Measurements from ENCODE around the gene DIPK1A. TPM values are rescaled to one million over a fixed set of nuclear protein-coding genes. Genes with fewer than 3 reads are reported as not detected.

DIPK1A gene
- total RNA-seq, 1 donor from 2014 or later = 7.9 TPM

DNA sequence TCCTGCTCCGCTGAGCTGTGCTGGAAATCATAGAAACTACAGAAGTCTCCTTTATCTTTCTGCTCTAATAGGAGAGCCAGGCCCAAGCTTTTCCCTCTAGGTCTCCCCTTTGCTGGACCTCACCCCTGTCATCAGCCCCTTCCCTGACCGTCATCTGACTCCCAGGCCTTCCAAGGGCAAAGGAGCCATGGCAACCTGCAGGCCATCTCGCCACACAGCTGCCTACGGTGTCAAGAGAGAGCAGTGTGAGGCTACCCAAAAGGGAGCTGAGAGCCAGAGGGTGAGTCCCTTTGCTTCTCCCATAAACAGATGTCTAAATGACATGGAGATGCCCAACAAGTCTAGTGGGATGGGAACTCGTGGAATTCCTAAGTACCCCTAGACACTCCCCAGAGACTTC is 37.6 kb upstream of the DIPK1A start:
- Histone ChIP-seq H3K27ac (no peak overlapping the region), H3K9me3 (no peaks in the 10 kb centered on the region), H3K36me3 (no peaks in the 10 kb centered on the region), H3K4me3 (no peak overlapping the region), H3K27me3 (no peaks in the 10 kb centered on the region), H3K4me1 (peaks cover 15% of the 10 kb centered on the region)
- no peak for DNase-seq (ENCODE audit: extremely low spot score in 2 of 2)
- intact Hi-C loops (cut with DNase I) = no loop called here
- TF ChIP-seq, protein P1, sequence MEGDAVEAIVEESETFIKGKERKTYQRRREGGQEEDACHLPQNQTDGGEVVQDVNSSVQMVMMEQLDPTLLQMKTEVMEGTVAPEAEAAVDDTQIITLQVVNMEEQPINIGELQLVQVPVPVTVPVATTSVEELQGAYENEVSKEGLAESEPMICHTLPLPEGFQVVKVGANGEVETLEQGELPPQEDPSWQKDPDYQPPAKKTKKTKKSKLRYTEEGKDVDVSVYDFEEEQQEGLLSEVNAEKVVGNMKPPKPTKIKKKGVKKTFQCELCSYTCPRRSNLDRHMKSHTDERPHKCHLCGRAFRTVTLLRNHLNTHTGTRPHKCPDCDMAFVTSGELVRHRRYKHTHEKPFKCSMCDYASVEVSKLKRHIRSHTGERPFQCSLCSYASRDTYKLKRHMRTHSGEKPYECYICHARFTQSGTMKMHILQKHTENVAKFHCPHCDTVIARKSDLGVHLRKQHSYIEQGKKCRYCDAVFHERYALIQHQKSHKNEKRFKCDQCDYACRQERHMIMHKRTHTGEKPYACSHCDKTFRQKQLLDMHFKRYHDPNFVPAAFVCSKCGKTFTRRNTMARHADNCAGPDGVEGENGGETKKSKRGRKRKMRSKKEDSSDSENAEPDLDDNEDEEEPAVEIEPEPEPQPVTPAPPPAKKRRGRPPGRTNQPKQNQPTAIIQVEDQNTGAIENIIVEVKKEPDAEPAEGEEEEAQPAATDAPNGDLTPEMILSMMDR (IDR thresholded peaks at IDR 0.05) = no peak
- TF ChIP-seq POLR2A (IDR thresholded peaks at IDR 0.05) (no peak), POLR2AphosphoS5 (IDR thresholded peaks at IDR 0.05; ENCODE audit: insufficient read depth in 1 of 2, low read depth in 1 of 2) (no peak)

DNA sequence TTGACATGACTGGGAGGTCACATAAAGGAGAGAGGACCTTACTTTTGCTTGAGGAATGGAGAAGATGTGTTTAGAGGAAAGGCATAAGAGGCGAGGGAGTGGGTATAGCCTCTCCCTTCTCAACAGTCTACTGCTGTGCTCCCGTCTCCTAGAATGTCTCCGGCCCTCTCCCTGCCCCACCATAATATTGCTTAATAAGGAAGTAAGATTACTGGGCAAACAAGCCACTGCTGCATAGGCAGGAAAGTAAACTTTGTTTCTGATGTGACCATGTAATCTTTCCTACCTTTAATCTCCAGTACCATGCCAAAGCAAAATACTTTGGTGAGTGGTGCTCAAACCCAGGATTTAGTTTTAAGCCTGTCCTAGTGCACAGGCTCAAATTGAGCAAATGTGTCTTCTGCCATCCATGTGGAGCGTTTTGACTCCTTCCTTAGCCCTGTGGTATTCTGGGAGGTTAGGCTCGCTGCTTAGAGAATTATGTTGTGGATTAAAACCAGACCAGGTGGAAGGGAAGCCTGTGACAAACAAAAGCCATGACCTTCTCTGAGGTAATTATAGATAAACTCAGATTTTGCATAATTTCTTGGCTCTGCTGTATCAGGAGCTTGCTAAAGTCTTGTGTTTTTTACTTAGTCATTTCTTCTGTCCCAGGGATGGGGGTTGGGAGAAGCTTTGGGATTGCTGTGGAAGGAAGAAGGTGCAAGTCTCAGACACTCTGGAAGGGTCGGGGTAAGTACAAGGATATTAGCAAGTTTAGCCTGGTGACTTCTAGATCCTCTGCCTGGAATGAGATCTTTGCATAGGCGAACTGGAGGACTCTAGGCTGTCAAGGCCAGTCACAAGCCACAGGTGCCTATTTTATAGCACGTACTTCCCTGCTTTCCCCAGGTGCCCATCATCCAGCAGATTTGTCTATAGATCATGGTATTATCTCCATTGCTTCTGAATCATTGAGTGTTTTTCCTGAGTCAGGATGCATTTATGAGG is 34.5 kb upstream of the DIPK1A start:
- DNase-seq (ENCODE audit: extremely low spot score in 2 of 2) = no peak
- no peaks in the 10 kb centered on the region for H3K36me3 ChIP-seq
- no peaks in the 10 kb centered on the region for H3K9me3 ChIP-seq
- TF ChIP-seq, protein P1 (IDR thresholded peaks at IDR 0.05) = no peak
- no peak for TF ChIP-seq POLR2A (IDR thresholded peaks at IDR 0.05)
- TF ChIP-seq POLR2AphosphoS5 (IDR thresholded peaks at IDR 0.05; ENCODE audit: insufficient read depth in 1 of 2, low read depth in 1 of 2) = no peak
- H3K27me3 ChIP-seq = no peaks in the 10 kb centered on the region
- no peak overlapping the region for H3K27ac ChIP-seq
- peaks cover 8% of the 10 kb centered on the region for H3K4me1 ChIP-seq
- intact Hi-C loops (cut with DNase I) = loop anchor here (2.0 kb wide), 1 partner anchor 137 kb away; no protein-coding TSS in a partner anchor
- no peak overlapping the region for H3K4me3 ChIP-seq

DNA sequence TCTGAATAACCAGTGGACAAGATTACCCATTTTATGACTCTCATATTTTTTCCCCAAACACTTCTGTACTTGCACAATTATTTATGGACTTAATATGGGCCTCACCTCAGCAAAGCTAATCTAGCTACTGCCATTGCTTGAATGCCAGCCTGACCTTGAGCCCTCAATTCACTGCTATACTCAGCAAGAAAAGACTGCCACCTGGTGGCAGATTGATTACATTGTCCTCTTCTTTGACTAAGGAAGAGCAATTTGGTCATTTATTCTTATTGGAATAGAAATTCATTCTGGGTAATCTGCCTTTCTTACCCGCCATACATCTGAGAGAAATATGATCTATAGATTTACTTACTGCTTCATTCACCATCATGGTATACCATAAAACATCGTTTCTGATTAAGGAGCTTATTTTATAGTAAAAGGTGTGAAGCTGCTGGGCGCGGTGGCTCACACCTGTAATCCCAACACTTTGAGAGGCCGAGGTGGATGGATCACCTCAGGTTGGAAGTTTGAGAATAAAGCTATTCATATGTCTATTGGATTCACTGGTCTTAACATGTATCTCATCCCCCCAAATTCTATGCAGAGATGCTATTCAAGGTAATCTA is 32.9 kb upstream of the DIPK1A start:
- intact Hi-C loops (cut with DNase I) = loop anchor here (2.0 kb wide), 1 partner anchor 135 kb away; no protein-coding TSS in a partner anchor
- H3K4me1 ChIP-seq = no peaks in the 10 kb centered on the region
- no peak overlapping the region for H3K4me3 ChIP-seq
- TF ChIP-seq POLR2A (IDR thresholded peaks at IDR 0.05) = no peak
- TF ChIP-seq, protein P1 (IDR thresholded peaks at IDR 0.05) = peak; percentile 75 to 93 (median 76)
- peak in 1 of 2 donors; percentile 69 for TF ChIP-seq POLR2AphosphoS5 (IDR thresholded peaks at IDR 0.05; ENCODE audit: insufficient read depth in 1 of 2, low read depth in 1 of 2)
- no peaks in the 10 kb centered on the region for H3K27me3 ChIP-seq
- no peaks in the 10 kb centered on the region for H3K9me3 ChIP-seq
- no peak for DNase-seq (ENCODE audit: extremely low spot score in 2 of 2)
- H3K27ac ChIP-seq = no peak overlapping the region
- H3K36me3 ChIP-seq = no peaks in the 10 kb centered on the region

DNA sequence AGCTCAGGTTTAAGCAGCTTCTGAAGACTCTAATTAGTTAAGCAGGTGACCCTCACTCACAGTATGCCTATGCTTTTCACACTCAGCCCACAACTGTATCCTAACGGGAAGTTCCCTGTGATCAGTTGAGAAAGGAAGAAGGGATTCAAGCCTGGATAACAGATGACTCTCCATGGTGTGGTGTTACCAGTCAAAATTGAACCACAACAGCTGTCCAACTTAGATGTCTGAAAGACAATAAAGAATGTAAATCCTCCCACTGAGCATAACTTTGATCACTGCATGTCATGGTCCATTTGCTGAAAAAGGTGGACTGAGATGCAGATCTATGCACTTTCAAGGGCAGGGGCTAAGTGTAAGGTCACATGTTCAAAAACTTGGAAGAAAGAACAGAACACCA is 32.3 kb upstream of the DIPK1A start:
- Histone ChIP-seq H3K4me1 (no peaks in the 10 kb centered on the region), H3K9me3 (no peaks in the 10 kb centered on the region), H3K36me3 (no peaks in the 10 kb centered on the region), H3K27me3 (no peaks in the 10 kb centered on the region), H3K4me3 (no peak overlapping the region), H3K27ac (no peak overlapping the region)
- intact Hi-C loops (cut with DNase I) = no loop called here
- DNase-seq (ENCODE audit: extremely low spot score in 2 of 2) = no peak
- TF ChIP-seq, protein P1 (IDR thresholded peaks at IDR 0.05) = no peak
- TF ChIP-seq POLR2A (IDR thresholded peaks at IDR 0.05) (no peak), POLR2AphosphoS5 (IDR thresholded peaks at IDR 0.05; ENCODE audit: insufficient read depth in 1 of 2, low read depth in 1 of 2) (no peak)
